ENCODE measurements around the gene SNAI3. TPM values are rescaled to one million over a fixed set of nuclear protein-coding genes. Genes with fewer than 3 reads are reported as not detected.

SNAI3 gene
- total RNA-seq, 1 donor from 2014 or later = 7.0 TPM

DNA sequence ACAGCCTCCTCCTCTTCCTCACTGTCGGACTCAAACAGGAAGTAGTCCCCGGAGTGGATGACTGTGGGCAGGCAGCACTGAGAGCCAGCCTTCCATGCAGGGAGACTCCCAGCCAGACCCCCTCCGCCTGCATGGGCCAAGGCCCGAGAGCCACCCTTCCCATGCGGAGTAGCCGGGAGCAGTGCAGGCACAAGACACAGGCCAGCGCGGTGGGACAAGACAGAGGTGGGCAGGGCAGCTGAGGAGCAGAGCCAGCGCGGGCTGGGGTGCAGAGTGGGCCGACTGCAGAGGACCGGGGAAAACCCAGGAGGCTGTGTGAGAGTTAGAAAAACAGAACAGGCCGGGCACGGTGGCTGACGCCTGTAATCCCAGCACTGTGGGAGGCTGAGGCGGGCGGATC is 37.6 kb upstream of the SNAI3 start:
- Histone ChIP-seq H3K9me3 (no peaks in the 10 kb centered on the region), H3K36me3 (peaks cover 92% of the 10 kb centered on the region), H3K4me1 (no peaks in the 10 kb centered on the region), H3K27me3 (no peaks in the 10 kb centered on the region), H3K4me3 (no peak overlapping the region), H3K27ac (no peak overlapping the region)
- ATAC-seq = no peak
- intact Hi-C loops (cut with DNase I) = no loop called here
- TF ChIP-seq, protein P1, sequence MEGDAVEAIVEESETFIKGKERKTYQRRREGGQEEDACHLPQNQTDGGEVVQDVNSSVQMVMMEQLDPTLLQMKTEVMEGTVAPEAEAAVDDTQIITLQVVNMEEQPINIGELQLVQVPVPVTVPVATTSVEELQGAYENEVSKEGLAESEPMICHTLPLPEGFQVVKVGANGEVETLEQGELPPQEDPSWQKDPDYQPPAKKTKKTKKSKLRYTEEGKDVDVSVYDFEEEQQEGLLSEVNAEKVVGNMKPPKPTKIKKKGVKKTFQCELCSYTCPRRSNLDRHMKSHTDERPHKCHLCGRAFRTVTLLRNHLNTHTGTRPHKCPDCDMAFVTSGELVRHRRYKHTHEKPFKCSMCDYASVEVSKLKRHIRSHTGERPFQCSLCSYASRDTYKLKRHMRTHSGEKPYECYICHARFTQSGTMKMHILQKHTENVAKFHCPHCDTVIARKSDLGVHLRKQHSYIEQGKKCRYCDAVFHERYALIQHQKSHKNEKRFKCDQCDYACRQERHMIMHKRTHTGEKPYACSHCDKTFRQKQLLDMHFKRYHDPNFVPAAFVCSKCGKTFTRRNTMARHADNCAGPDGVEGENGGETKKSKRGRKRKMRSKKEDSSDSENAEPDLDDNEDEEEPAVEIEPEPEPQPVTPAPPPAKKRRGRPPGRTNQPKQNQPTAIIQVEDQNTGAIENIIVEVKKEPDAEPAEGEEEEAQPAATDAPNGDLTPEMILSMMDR (IDR thresholded peaks at IDR 0.05) = no peak
- DNase-seq = no peak

DNA sequence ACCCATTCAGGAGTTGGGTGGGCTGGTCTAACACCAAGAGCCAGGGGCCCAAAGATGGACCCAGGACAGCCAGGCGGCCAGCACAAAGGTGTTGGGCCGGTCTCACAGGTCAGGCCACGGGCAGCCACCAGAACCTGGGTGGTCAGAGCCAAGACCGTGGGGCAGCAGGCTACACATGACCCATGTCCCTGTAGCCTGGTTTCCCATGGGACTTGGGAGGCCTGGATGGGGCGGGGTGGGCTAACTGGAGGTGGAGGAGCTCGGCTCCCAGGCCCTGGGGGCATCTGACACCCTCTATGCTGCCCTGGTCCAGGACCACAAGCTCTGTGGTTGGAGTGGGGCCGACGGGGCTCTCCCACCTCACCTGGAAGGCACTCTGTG is 37.2 kb upstream of the SNAI3 start:
- no peak overlapping the region for H3K4me3 ChIP-seq
- no peak overlapping the region for H3K27ac ChIP-seq
- no peaks in the 10 kb centered on the region for H3K9me3 ChIP-seq
- ATAC-seq (no peak), DNase-seq (no peak)
- intact Hi-C loops (cut with DNase I) = no loop called here
- no peaks in the 10 kb centered on the region for H3K27me3 ChIP-seq
- no peaks in the 10 kb centered on the region for H3K4me1 ChIP-seq
- peaks cover 96% of the 10 kb centered on the region for H3K36me3 ChIP-seq
- TF ChIP-seq, protein P1 (IDR thresholded peaks at IDR 0.05) = no peak

DNA sequence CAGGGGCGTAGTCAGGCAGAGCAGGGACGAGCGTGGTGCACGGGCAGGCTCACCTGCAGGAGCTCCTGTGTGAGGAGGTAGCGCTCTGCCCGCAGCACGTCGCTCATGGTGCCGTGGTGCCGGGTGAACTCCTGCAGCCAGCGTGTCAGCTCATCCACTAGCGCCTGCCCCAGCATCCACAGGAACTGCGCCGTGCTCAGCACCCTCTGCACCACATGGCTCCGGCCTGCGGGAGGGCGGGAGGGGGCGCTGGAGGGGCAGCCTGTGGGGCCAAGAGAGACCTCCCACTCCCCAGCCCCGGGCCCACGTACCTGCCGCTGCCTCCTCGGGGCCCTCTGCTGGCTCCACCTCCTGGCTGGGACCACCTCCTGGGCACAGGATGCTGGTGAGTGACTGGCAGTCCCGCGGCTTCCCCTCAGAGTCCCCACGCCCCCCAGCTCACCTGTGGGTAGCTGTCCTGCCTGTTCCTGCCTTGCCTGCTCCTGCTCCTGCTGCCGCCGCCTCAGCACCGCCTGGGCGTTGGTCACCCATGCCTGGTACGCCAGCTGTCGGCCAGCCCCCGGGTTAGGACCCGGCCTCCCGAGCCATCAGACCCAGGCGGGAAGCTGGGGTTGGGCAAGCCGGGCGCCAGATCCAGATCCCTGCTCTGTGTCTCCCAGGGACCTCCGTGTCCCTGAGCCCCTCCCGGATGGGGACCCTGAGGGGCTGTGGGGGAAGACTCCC is 36.6 kb upstream of the SNAI3 start:
- no peak overlapping the region for H3K27ac ChIP-seq
- TF ChIP-seq, protein P1 (IDR thresholded peaks at IDR 0.05) = no peak
- no peaks in the 10 kb centered on the region for H3K27me3 ChIP-seq
- H3K36me3 ChIP-seq = peaks cover 100% of the 10 kb centered on the region
- no peak overlapping the region for H3K4me3 ChIP-seq
- DNase-seq (no peak), ATAC-seq (no peak)
- intact Hi-C loops (cut with DNase I) = no loop called here
- no peaks in the 10 kb centered on the region for H3K4me1 ChIP-seq
- no peaks in the 10 kb centered on the region for H3K9me3 ChIP-seq

DNA sequence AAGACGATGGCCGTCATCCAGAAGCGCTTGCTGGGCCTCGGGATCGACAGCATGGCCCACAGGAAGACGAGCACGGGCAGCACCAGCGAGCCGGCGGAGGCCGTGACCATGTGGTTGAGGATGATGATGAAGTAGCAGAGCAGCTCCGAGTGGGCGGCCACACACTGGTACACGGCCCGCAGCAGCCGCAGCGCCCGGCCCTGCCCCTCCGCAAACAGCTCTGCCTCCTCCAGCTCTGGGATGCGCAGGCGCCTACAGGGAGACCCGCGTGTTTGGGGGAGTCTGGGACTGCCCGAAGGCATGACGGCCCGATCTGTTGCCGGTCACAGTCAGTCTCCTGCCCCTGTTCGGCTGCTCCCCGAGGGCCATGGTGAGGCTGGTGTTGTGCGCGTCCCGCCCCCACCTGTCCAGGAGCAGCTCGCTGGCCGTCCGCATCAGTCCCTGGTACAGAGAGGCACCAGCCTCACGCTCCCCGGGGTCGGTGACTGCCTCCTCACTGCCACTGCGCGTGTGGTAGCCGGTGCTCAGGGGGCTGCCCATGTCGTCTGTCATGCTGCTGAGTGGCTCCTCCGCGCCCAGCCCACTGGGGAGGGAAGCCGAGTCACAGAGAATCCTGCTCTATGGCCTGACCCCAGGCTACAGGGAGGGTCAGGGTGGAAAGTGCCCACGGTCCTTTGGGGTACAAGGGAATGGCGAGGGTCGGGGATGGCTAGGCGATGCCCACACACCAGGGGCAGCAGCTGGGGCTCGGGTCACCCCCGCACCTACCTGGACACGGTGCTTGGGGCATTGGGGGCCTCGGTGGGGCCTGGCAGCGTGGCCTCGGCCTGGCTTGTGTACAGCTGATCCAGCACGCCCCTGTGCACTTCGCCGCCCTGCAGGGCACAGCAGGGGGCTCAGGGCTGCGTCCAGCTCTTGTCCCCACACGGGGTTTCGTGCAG is 35.8 kb upstream of the SNAI3 start:
- Histone ChIP-seq H3K36me3 (peaks cover 100% of the 10 kb centered on the region), H3K27me3 (no peaks in the 10 kb centered on the region)
- intact Hi-C loops (cut with DNase I) = no loop called here

DNA sequence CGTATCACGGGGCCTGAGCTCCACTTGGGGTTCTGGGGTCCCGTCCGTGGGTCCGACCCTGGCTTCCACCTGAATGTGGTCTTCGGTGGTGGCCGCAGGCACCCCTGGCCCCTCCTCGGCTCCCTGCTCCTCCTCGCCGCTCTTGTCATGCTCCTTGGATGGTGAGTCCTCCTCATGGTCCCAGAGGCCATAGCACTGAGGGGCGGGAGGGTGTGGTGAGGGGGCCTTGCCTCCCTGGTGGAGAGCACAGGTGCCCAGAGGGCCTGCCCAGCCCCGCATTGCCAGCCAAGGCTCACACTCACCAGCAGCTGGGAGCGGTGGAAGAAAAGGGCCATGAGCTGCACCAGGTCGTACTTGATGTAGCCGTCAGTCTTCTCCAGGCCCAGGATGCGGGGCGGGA is 34.9 kb upstream of the SNAI3 start:
- Histone ChIP-seq H3K4me1 (no peaks in the 10 kb centered on the region), H3K9me3 (no peaks in the 10 kb centered on the region), H3K4me3 (no peak overlapping the region), H3K27ac (no peak overlapping the region), H3K27me3 (no peaks in the 10 kb centered on the region), H3K36me3 (peaks cover 100% of the 10 kb centered on the region)
- TF ChIP-seq, protein P1 (IDR thresholded peaks at IDR 0.05) = no peak
- DNase-seq (no peak), ATAC-seq (no peak)
- intact Hi-C loops (cut with DNase I) = no loop called here

More for the DNA sequence above, 35.8 kb upstream of the SNAI3 start:
- Histone ChIP-seq H3K9me3 (no peaks in the 10 kb centered on the region), H3K4me3 (no peak overlapping the region), H3K4me1 (no peaks in the 10 kb centered on the region), H3K27ac (no peak overlapping the region)
- DNase-seq = no peak
- ATAC-seq = no peak
- TF ChIP-seq, protein P1 (IDR thresholded peaks at IDR 0.05) = no peak

Data from upper lobe of right lung (tissue), 1 donor.